NCI-H1436 treated with DMSO at 0.1 percent for 48 hours (cell line): ENCODE measurements around the gene COL11A1.
"Not testable (repeated sequence)": the region's sequence is repeated elsewhere in the genome, so short reads cannot be mapped to it uniquely, and the experiment has no call there.

Experiments used
- DNase-seq: peaks from one replicate; lab custom pipeline; 2025; lab: John Stamatoyannopoulos, UW

COL11A1 gene

GRCh38 chr1:103108376-103109150, at the start of gene COL11A1:
TSS of gene COL11A1 (minus strand) at chr1:103108522. CDS start at chr1:103108178, 344 bp downstream.
- no peak for DNase-seq

- no peak for DNase-seq
These were observed 48.6 kb upstream of the COL11A1 start for GRCh38 chr1:103156966-103157365.

- no peak for DNase-seq
These were observed 37.8 kb upstream of the COL11A1 start for GRCh38 chr1:103146166-103146565.

GRCh38 chr1:103145449-103145848, 37.1 kb upstream of the COL11A1 start:
- DNase-seq = no peak

GRCh38 chr1:103144681-103145080, 36.4 kb upstream of the COL11A1 start:
- no peak for DNase-seq

- DNase-seq = no peak
These were observed 34.1 kb upstream of the COL11A1 start for GRCh38 chr1:103142461-103142860.

- no peak for DNase-seq
These were observed 21.5 kb upstream of the COL11A1 start for GRCh38 chr1:103129796-103130195.

GRCh38 chr1:103129255-103129654, 20.9 kb upstream of the COL11A1 start:
- no peak for DNase-seq

GRCh38 chr1:103128256-103128655, 19.9 kb upstream of the COL11A1 start:
- not testable (repeated sequence) for DNase-seq

- DNase-seq = no peak
These were observed 16.9 kb upstream of the COL11A1 start for GRCh38 chr1:103125219-103125618.

- no peak for DNase-seq
These were observed 14.8 kb upstream of the COL11A1 start for GRCh38 chr1:103122983-103123720.

- DNase-seq = no peak
These were observed 12.7 kb upstream of the COL11A1 start for GRCh38 chr1:103120981-103121380.

- no peak for DNase-seq
These were observed 4.2 kb upstream of the COL11A1 start for GRCh38 chr1:103112546-103112945.

- no peak for DNase-seq
These were observed 3.6 kb upstream of the COL11A1 start for GRCh38 chr1:103111926-103112325.

GRCh38 chr1:103110701-103111100, 2.4 kb upstream of the COL11A1 start:
- DNase-seq = no peak

- DNase-seq = no peak
These were observed 1.1 kb upstream of the COL11A1 start for GRCh38 chr1:103109311-103109920.

GRCh38 chr1:103107741-103108375, 464 bp downstream of the COL11A1 start:
- no peak for DNase-seq

GRCh38 chr1:103106426-103107341, 1.6 kb downstream of the COL11A1 start:
- DNase-seq = no peak

- DNase-seq = no peak
These were observed 6.9 kb downstream of the COL11A1 start for GRCh38 chr1:103101399-103101798.

GRCh38 chr1:103089221-103089620, 19.1 kb downstream of the COL11A1 start:
- no peak for DNase-seq

GRCh38 chr1:103087256-103087655, 21.1 kb downstream of the COL11A1 start:
- no peak for DNase-seq
